H7 (cell line): ENCODE data around the gene KDM4F. TPM values are rescaled to one million over a fixed set of nuclear protein-coding genes. Genes with fewer than 3 reads are reported as not detected.

Experiments
- DNase-seq: peaks from one replicate; pipeline ENCODE4 v3.0.0; 2012
- H3K27me3 ChIP-seq: 2 replicates; pipeline ENCODE4 v1.6.0; 2011; ENCODE audit warnings: mild to moderate bottlenecking, low read length; ENCODE audit not compliant: control insufficient read depth, insufficient read depth
- H3K36me3 ChIP-seq: replicated peaks from 2 replicates; pipeline ENCODE4 v1.5.1; 2011; ENCODE audit warnings: low read length; ENCODE audit not compliant: control insufficient read depth, insufficient read depth
- H3K4me3 ChIP-seq: 2 replicates; pipeline ENCODE4 v1.5.1; 2011; ENCODE audit warnings: low read depth, mild to moderate bottlenecking, control low read depth, low read length, moderate library complexity; ENCODE audit not compliant: insufficient read depth
- total RNA-seq: library from RNA; depleted of rRNA; stranded (reverse); fragments of >200 nt; shearing (Covaris generic); gene quantifications from 2 replicates; pipeline ENCODE4 v1.2.3, GENCODE V29; 2014

Gene KDM4F
- total RNA-seq, 1 experiment from 2014 or later = not detected

GRCh38 chr11:95074792-95075563 lies 25.8 kb downstream of the KDM4F start:
- no peak for DNase-seq
- no peaks in the 10 kb centered on the region for H3K36me3 ChIP-seq
- H3K27me3 ChIP-seq = no peaks in the 10 kb centered on the region
- H3K4me3 ChIP-seq = no peak overlapping the region

- no peaks in the 10 kb centered on the region for H3K27me3 ChIP-seq
- no peaks in the 10 kb centered on the region for H3K36me3 ChIP-seq
- H3K4me3 ChIP-seq = no peak overlapping the region
- DNase-seq = no peak
These were observed 27.2 kb downstream of the KDM4F start for GRCh38 chr11:95076416-95076815.

- H3K27me3 ChIP-seq = no peaks in the 10 kb centered on the region
- no peak for DNase-seq
- no peak overlapping the region for H3K4me3 ChIP-seq
- H3K36me3 ChIP-seq = no peaks in the 10 kb centered on the region
These were observed 27.8 kb downstream of the KDM4F start for GRCh38 chr11:95076981-95077380.

GRCh38 chr11:95078526-95078925 lies 29.3 kb downstream of the KDM4F start:
- H3K27me3 ChIP-seq = no peaks in the 10 kb centered on the region

GRCh38 chr11:95081010-95081409 lies 31.8 kb downstream of the KDM4F start:
- Histone ChIP-seq H3K4me3 (no peak overlapping the region), H3K36me3 (no peaks in the 10 kb centered on the region), H3K27me3 (no peaks in the 10 kb centered on the region)
- DNase-seq = no peak

More at GRCh38 chr11:95078526-95078925, 29.3 kb downstream of the KDM4F start:
- no peak for DNase-seq
- Histone ChIP-seq H3K36me3 (no peaks in the 10 kb centered on the region), H3K4me3 (no peak overlapping the region)

GRCh38 chr11:95081412-95081811 lies 32.2 kb downstream of the KDM4F start:
- Histone ChIP-seq H3K36me3 (no peaks in the 10 kb centered on the region), H3K27me3 (no peaks in the 10 kb centered on the region), H3K4me3 (no peak overlapping the region)
- DNase-seq = no peak

- H3K36me3 ChIP-seq = no peaks in the 10 kb centered on the region
- H3K4me3 ChIP-seq = no peak overlapping the region
- no peaks in the 10 kb centered on the region for H3K27me3 ChIP-seq
- no peak for DNase-seq
These were observed 33.4 kb downstream of the KDM4F start for GRCh38 chr11:95082576-95083001.

- Histone ChIP-seq H3K27me3 (peaks cover 8% of the 10 kb centered on the region), H3K36me3 (no peaks in the 10 kb centered on the region), H3K4me3 (no peak overlapping the region)
- DNase-seq = no peak
These were observed 35.3 kb downstream of the KDM4F start for GRCh38 chr11:95084509-95084908.

- Histone ChIP-seq H3K36me3 (no peaks in the 10 kb centered on the region), H3K27me3 (peaks cover 12% of the 10 kb centered on the region), H3K4me3 (no peak overlapping the region)
- DNase-seq = no peak
These were observed 36.0 kb downstream of the KDM4F start for GRCh38 chr11:95085117-95085816.

- Histone ChIP-seq H3K36me3 (no peaks in the 10 kb centered on the region), H3K4me3 (no peak overlapping the region), H3K27me3 (peaks cover 21% of the 10 kb centered on the region)
- no peak for DNase-seq
These were observed 36.9 kb downstream of the KDM4F start for GRCh38 chr11:95086151-95086550.

GRCh38 chr11:95086836-95087570 lies 37.8 kb downstream of the KDM4F start:
- peaks cover 27% of the 10 kb centered on the region for H3K27me3 ChIP-seq
- no peak for DNase-seq
- no peaks in the 10 kb centered on the region for H3K36me3 ChIP-seq
- no peak overlapping the region for H3K4me3 ChIP-seq

GRCh38 chr11:95088946-95089619 lies 39.9 kb downstream of the KDM4F start:
- no peak for DNase-seq
- Histone ChIP-seq H3K27me3 (peaks cover 32% of the 10 kb centered on the region), H3K4me3 (peak overlapping the region; percentile 78), H3K36me3 (no peaks in the 10 kb centered on the region)

- DNase-seq = peak; percentile 94
- peak within 1 kb of the TSS; percentile 78 for H3K4me3 ChIP-seq
- H3K36me3 ChIP-seq = no peaks in the 10 kb centered on the region
- peaks cover 32% of the 10 kb centered on the region for H3K27me3 ChIP-seq
These were observed 40.7 kb downstream of the KDM4F start, which contains the start of gene ENDOD1 for GRCh38 chr11:95089620-95090542. TSS of gene ENDOD1 (plus strand) at chr11:95089846. CDS start at chr11:95089928, 82 bp downstream.
